ENCODE results near the gene CALCOCO1. TPM values are rescaled to one million over a fixed set of nuclear protein-coding genes. Genes with fewer than 3 reads are reported as not detected.

The CALCOCO1 gene
- total and polyA plus RNA-seq, 9 of the 15 experiments (the other 6 are each of a cell fraction or from before 2014, with no cell fraction given), result 1.9 to 31.8 (median 11.0) TPM

GRCh38 chr12:53733051-53733806 lies 6.0 kb upstream of the CALCOCO1 start:
- Histone ChIP-seq H3K9me1 (ENCODE audit: control insufficient read depth, insufficient read depth, low read length) (no peaks in the 10 kb centered on the region), H4K20me1 (replicated peaks; ENCODE audit: control insufficient read depth, insufficient read depth, low read length) (peaks cover 8% of the 10 kb centered on the region), H2AFZ (ENCODE audit: low read depth, low read length) (no peak overlapping the region), H3K9ac (ENCODE audit: insufficient read depth in 1 of 2, low read depth in 2 of 2, low read length in 2 of 2) (no peak overlapping the region), H3K36me3 (ENCODE audit: control insufficient read depth, insufficient read depth, low read length) (no peaks in the 10 kb centered on the region), H3K9me3 (replicated peaks; ENCODE audit: control insufficient read depth, insufficient read depth, low read depth, low read length) (no peaks in the 10 kb centered on the region), H3K4me3 (no peak overlapping the region), H3K79me2 (ENCODE audit: control insufficient read depth, insufficient read depth, low read length) (no peaks in the 10 kb centered on the region), H3K4me1 (replicated peaks in 1 of 2; ENCODE audit: control insufficient read depth in 2 of 2, insufficient read depth in 2 of 2, low read length in 2 of 2) (peaks cover 0 to under 1% of the 10 kb centered on the region in 2 experiments; a peak in 1 of 5 replicates), H3K27me3 (ENCODE audit: control insufficient read depth in 2 of 2, insufficient read depth in 2 of 2, low read length in 2 of 2) (peaks cover 30 to 33% of the 10 kb centered on the region in 2 experiments), H3K27ac (ENCODE audit: extremely low read depth, low read depth, low read length) (no peak overlapping the region), H3K4me2 (ENCODE audit: insufficient read depth, low read length) (no peak overlapping the region)
- ChIA-PET POLR2A (interaction anchor here (1.1 kb wide), 1 partner anchor 14 kb away, joined by 5 read pairs; no protein-coding TSS in a partner anchor), CTCF (ENCODE audit: low intra/inter-chr PET ratio) (interaction anchor here (0.5 kb wide), 1 partner anchor 85 kb away, joined by 3 read pairs; no protein-coding TSS in a partner anchor)
- no TSS peak for BruUV-seq (replicated peaks)
- in situ Hi-C loops (cut with MboI), result no loop called here
- no peak for FAIRE-seq
- no peak for ATAC-seq
- WGBS (ENCODE audit: insufficient coverage, low coverage, missing lambda C conversion rate), result 9% methylated on average over 2 of the region's 2 CpGs
- DNase-seq (ENCODE audit: extremely low read depth in 1 of 4, low spot score in 3 of 4), result no peak
- TF ChIP-seq ZNF395 (CRISPR knock-in tag; IDR thresholded peaks at IDR 0.05), result no peak
- TF ChIP-seq CBFA2T3 (IDR thresholded peaks at IDR 0.05), result peak; percentile 33; the same call in 1 of the 2 replicates
- intact Hi-C loops (cut with micrococcal nuclease), result no loop called here

- in situ Hi-C loops (cut with MboI) (no loop called here), intact Hi-C loops (cut with micrococcal nuclease) (no loop called here)
- BruUV-seq (replicated peaks), result no TSS peak
- no peak overlapping the region for H3K9ac ChIP-seq (ENCODE audit: insufficient read depth in 1 of 2, low read depth in 2 of 2, low read length in 2 of 2)
- no peak overlapping the region for H3K4me2 ChIP-seq (ENCODE audit: insufficient read depth, low read length)
- peaks cover 1% of the 10 kb centered on the region in 2 experiments; a peak in 1 of 5 replicates for H3K27me3 ChIP-seq (ENCODE audit: control insufficient read depth in 2 of 2, insufficient read depth in 2 of 2, low read length in 2 of 2)
- peaks cover 0 to 10% of the 10 kb centered on the region in 2 experiments; a peak in 3 of 5 replicates for H3K4me1 ChIP-seq (replicated peaks in 1 of 2; ENCODE audit: control insufficient read depth in 2 of 2, insufficient read depth in 2 of 2, low read length in 2 of 2)
- H3K4me3 ChIP-seq, result no peak overlapping the region
- CTCF ChIA-PET (ENCODE audit: low intra/inter-chr PET ratio), result no interaction called here
- no peak for FAIRE-seq
- no peak overlapping the region for H2AFZ ChIP-seq (ENCODE audit: low read depth, low read length)
- no peak for ATAC-seq
- POLR2A ChIA-PET, result no interaction called here
- no peak overlapping the region for H3K27ac ChIP-seq (ENCODE audit: extremely low read depth, low read depth, low read length)
- no peaks in the 10 kb centered on the region for H3K9me1 ChIP-seq (ENCODE audit: control insufficient read depth, insufficient read depth, low read length)
- TF ChIP-seq KDM1A (IDR thresholded peaks at IDR 0.05) (0 out of 4 replicates have a peak, but pooled peaks of 1 of the 2 experiments have one; percentile 41), FOSL1 (tag; conservative IDR thresholded peaks at IDR 0.05) (peak; percentile 58), ATF4 (CRISPR knock-in tag; IDR thresholded peaks at IDR 0.05) (no peak)
- TF ChIP-seq, protein P1, sequence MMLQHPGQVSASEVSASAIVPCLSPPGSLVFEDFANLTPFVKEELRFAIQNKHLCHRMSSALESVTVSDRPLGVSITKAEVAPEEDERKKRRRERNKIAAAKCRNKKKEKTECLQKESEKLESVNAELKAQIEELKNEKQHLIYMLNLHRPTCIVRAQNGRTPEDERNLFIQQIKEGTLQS (IDR thresholded peaks at IDR 0.05), result 0 out of 2 replicates have a peak, but pooled peaks have one; percentile 37
- TF ChIP-seq, protein P1 (CRISPR knock-in tag; conservative IDR thresholded peaks at IDR 0.05), result no peak
- no peaks in the 10 kb centered on the region for H3K79me2 ChIP-seq (ENCODE audit: control insufficient read depth, insufficient read depth, low read length)
- no peaks in the 10 kb centered on the region for H4K20me1 ChIP-seq (replicated peaks; ENCODE audit: control insufficient read depth, insufficient read depth, low read length)
- no peaks in the 10 kb centered on the region for H3K9me3 ChIP-seq (replicated peaks; ENCODE audit: control insufficient read depth, insufficient read depth, low read depth, low read length)
- no peaks in the 10 kb centered on the region for H3K36me3 ChIP-seq (ENCODE audit: control insufficient read depth, insufficient read depth, low read length)
- no peak for DNase-seq (ENCODE audit: extremely low read depth in 1 of 4, low spot score in 3 of 4)
Observed at GRCh38 chr12:53729644-53730043, 2.4 kb upstream of the CALCOCO1 start.
